ENCODE data around the gene CNTNAP2.

- TF ChIP-seq CTCF (CRISPR knock-in tag; IDR thresholded peaks at IDR 0.05) = no peak
- TF ChIP-seq TOE1 (CRISPR knock-in tag; IDR thresholded peaks at IDR 0.05) = no peak
- TF ChIP-seq, protein P1, sequence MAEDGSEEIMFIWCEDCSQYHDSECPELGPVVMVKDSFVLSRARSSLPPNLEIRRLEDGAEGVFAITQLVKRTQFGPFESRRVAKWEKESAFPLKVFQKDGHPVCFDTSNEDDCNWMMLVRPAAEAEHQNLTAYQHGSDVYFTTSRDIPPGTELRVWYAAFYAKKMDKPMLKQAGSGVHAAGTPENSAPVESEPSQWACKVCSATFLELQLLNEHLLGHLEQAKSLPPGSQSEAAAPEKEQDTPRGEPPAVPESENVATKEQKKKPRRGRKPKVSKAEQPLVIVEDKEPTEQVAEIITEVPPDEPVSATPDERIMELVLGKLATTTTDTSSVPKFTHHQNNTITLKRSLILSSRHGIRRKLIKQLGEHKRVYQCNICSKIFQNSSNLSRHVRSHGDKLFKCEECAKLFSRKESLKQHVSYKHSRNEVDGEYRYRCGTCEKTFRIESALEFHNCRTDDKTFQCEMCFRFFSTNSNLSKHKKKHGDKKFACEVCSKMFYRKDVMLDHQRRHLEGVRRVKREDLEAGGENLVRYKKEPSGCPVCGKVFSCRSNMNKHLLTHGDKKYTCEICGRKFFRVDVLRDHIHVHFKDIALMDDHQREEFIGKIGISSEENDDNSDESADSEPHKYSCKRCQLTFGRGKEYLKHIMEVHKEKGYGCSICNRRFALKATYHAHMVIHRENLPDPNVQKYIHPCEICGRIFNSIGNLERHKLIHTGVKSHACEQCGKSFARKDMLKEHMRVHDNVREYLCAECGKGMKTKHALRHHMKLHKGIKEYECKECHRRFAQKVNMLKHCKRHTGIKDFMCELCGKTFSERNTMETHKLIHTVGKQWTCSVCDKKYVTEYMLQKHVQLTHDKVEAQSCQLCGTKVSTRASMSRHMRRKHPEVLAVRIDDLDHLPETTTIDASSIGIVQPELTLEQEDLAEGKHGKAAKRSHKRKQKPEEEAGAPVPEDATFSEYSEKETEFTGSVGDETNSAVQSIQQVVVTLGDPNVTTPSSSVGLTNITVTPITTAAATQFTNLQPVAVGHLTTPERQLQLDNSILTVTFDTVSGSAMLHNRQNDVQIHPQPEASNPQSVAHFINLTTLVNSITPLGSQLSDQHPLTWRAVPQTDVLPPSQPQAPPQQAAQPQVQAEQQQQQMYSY (CRISPR knock-in tag; IDR thresholded peaks at IDR 0.05) = no peak
- TF ChIP-seq MXI1 (IDR thresholded peaks at IDR 0.05; ENCODE audit: borderline replicate concordance, low read depth, low read length) = no peak
- TF ChIP-seq POLR2G (IDR thresholded peaks at IDR 0.05; ENCODE audit: low read depth, low read length) = no peak
- TF ChIP-seq ZNF552 (CRISPR knock-in tag; IDR thresholded peaks at IDR 0.05; ENCODE audit: borderline replicate concordance) = no peak
Observed at GRCh38 chr7:146993764-146994163, 877.2 kb downstream of the CNTNAP2 start.
